ENCODE data around the gene TBC1D1. TPM values are rescaled to one million over a fixed set of nuclear protein-coding genes. Genes with fewer than 3 reads are reported as not detected.

The TBC1D1 gene
- total RNA-seq, 2 donors from 2014 or later, result 55.3 to 77.4 TPM

GRCh38 chr4:37960098-37960497, 69.2 kb downstream of the TBC1D1 start, which contains the start of gene PTTG2:
TSS of gene PTTG2 (plus strand) at chr4:37960398. CDS start at chr4:37960435, 37 bp downstream.
- Histone ChIP-seq H3K36me3 (no peaks in the 10 kb centered on the region), H3K9ac (ENCODE audit: low read depth in 2 of 2, low read length in 2 of 2) (no peak within 1 kb of the TSS), H3K27me3 (no peaks in the 10 kb centered on the region), H3K4me1 (no peaks in the 10 kb centered on the region), H3K9me3 (no peaks in the 10 kb centered on the region), H3K4me3 (no peak within 1 kb of the TSS), H3K27ac (no peak within 1 kb of the TSS)
- intact Hi-C loops (cut with DNase I), result no loop called here
- DNase-seq, result no peak
- no peak for TF ChIP-seq CTCF (IDR thresholded peaks at IDR 0.05)

GRCh38 chr4:37960679-37961450, 70.0 kb downstream of the TBC1D1 start:
- no peak overlapping the region for H3K9ac ChIP-seq (ENCODE audit: low read depth in 2 of 2, low read length in 2 of 2)
- no peaks in the 10 kb centered on the region for H3K27me3 ChIP-seq
- H3K9me3 ChIP-seq, result no peaks in the 10 kb centered on the region
- H3K4me3 ChIP-seq, result no peak overlapping the region
- intact Hi-C loops (cut with DNase I), result no loop called here
- H3K4me1 ChIP-seq, result no peaks in the 10 kb centered on the region
- DNase-seq, result no peak
- H3K27ac ChIP-seq, result no peak overlapping the region
- no peaks in the 10 kb centered on the region for H3K36me3 ChIP-seq
- no peak for TF ChIP-seq CTCF (IDR thresholded peaks at IDR 0.05)

GRCh38 chr4:37964734-37965457, 74.0 kb downstream of the TBC1D1 start:
- no peaks in the 10 kb centered on the region for H3K9me3 ChIP-seq
- H3K9ac ChIP-seq (ENCODE audit: low read depth in 2 of 2, low read length in 2 of 2), result no peak overlapping the region
- intact Hi-C loops (cut with DNase I), result no loop called here
- no peaks in the 10 kb centered on the region for H3K4me1 ChIP-seq
- no peak overlapping the region for H3K4me3 ChIP-seq
- no peaks in the 10 kb centered on the region for H3K27me3 ChIP-seq
- TF ChIP-seq CTCF (IDR thresholded peaks at IDR 0.05), result no peak
- no peaks in the 10 kb centered on the region for H3K36me3 ChIP-seq
- no peak for DNase-seq
- H3K27ac ChIP-seq, result no peak overlapping the region

- intact Hi-C loops (cut with DNase I), result no loop called here
- no peak overlapping the region for H3K27ac ChIP-seq
- no peak for TF ChIP-seq CTCF (IDR thresholded peaks at IDR 0.05)
Measured at GRCh38 chr4:37966044-37966443, 75.2 kb downstream of the TBC1D1 start.

GRCh38 chr4:37967736-37968135, 76.9 kb downstream of the TBC1D1 start:
- no peaks in the 10 kb centered on the region for H3K27me3 ChIP-seq
- H3K9ac ChIP-seq (ENCODE audit: low read depth in 2 of 2, low read length in 2 of 2), result no peak overlapping the region
- TF ChIP-seq CTCF (IDR thresholded peaks at IDR 0.05), result no peak
- no peak for DNase-seq
- no peak overlapping the region for H3K4me3 ChIP-seq
- no peaks in the 10 kb centered on the region for H3K9me3 ChIP-seq
- no peak overlapping the region for H3K27ac ChIP-seq
- peaks cover 4% of the 10 kb centered on the region for H3K4me1 ChIP-seq
- no peaks in the 10 kb centered on the region for H3K36me3 ChIP-seq
- intact Hi-C loops (cut with DNase I), result no loop called here

More at GRCh38 chr4:37966044-37966443, 75.2 kb downstream of the TBC1D1 start:
- no peak for DNase-seq
- no peak overlapping the region for H3K9ac ChIP-seq (ENCODE audit: low read depth in 2 of 2, low read length in 2 of 2)
- no peak overlapping the region for H3K4me3 ChIP-seq
- H3K27me3 ChIP-seq, result no peaks in the 10 kb centered on the region
- peaks cover 4% of the 10 kb centered on the region for H3K4me1 ChIP-seq
- H3K36me3 ChIP-seq, result no peaks in the 10 kb centered on the region
- H3K9me3 ChIP-seq, result no peaks in the 10 kb centered on the region
